Measurements from ENCODE around the gene TIGD1. TPM values are rescaled to one million over a fixed set of nuclear protein-coding genes. Genes with fewer than 3 reads are reported as not detected.
A peak's percentile ranks its signal among the peaks of the same experiment; 100 is the strongest.

The TIGD1 gene
- total and polyA plus RNA-seq, 7 donors, result 2.3 to 6.8 (median 4.1) TPM

DNA sequence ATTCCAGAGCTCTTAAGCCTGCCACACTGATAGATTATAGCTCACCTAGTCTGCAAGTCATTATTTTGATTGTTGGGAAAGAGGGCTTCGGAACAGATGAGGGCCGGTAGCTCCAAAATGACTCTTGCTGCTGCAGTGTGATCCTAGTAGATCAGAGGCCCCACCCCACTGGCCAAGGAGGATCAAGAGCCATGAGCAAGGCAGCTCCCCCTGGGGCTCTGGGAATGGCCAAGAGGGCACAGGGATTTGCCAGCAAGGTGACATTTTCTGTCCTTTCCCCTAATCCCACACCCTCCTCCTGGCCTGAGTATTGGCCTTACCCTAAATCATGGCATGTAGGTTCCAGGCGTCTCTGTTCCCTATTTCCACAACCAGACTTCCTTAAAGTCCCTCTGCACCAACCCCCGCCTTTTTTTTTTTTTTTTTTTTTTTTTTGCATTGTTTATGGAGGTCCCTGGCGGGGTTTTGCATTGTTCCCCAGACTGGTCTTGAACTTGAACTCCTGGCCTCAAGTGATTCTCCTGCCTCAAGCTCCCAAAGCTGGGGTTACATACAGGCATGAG, 36.7 kb upstream of the TIGD1 start:
- Histone ChIP-seq H3K4me3 (no peak overlapping the region), H3K36me3 (ENCODE audit: insufficient read depth in 1 of 2, low read depth in 1 of 2) (peaks cover 0 to 28% of the 10 kb centered on the region in 2 donors), H3K4me1 (peaks cover 15% of the 10 kb centered on the region), H3K27ac (peak overlapping the region; percentile 7), H3K9me3 (no peaks in the 10 kb centered on the region), H3K27me3 (ENCODE audit: insufficient read depth in 3 of 3, low read length in 2 of 3) (no peaks in the 10 kb centered on the region)
- 78 to 80% (median 80%) methylated on average over 4 to 5 of the region's 5 CpGs for WGBS, 3 donors
- ATAC-seq (no peak), DNase-seq (no peak)
- TF ChIP-seq, protein P1, sequence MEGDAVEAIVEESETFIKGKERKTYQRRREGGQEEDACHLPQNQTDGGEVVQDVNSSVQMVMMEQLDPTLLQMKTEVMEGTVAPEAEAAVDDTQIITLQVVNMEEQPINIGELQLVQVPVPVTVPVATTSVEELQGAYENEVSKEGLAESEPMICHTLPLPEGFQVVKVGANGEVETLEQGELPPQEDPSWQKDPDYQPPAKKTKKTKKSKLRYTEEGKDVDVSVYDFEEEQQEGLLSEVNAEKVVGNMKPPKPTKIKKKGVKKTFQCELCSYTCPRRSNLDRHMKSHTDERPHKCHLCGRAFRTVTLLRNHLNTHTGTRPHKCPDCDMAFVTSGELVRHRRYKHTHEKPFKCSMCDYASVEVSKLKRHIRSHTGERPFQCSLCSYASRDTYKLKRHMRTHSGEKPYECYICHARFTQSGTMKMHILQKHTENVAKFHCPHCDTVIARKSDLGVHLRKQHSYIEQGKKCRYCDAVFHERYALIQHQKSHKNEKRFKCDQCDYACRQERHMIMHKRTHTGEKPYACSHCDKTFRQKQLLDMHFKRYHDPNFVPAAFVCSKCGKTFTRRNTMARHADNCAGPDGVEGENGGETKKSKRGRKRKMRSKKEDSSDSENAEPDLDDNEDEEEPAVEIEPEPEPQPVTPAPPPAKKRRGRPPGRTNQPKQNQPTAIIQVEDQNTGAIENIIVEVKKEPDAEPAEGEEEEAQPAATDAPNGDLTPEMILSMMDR (IDR thresholded peaks at IDR 0.05), result no peak
- intact Hi-C loops (cut with DNase I), result no loop called here

- TF ChIP-seq, protein P1 (IDR thresholded peaks at IDR 0.05), result no peak
- intact Hi-C loops (cut with DNase I), result no loop called here
- peaks cover 10% of the 10 kb centered on the region for H3K4me1 ChIP-seq
- no peak overlapping the region for H3K27ac ChIP-seq
- no peaks in the 10 kb centered on the region for H3K27me3 ChIP-seq (ENCODE audit: insufficient read depth in 3 of 3, low read length in 2 of 3)
- DNase-seq (no peak), ATAC-seq (no peak)
- WGBS, 3 donors, result 76 to 80% (median 76%) methylated on average over 6 of the region's 6 CpGs
- H3K36me3 ChIP-seq (ENCODE audit: insufficient read depth in 1 of 2, low read depth in 1 of 2), result peaks cover 0 to 48% of the 10 kb centered on the region in 2 donors
- H3K9me3 ChIP-seq, result no peaks in the 10 kb centered on the region
- no peak overlapping the region for H3K4me3 ChIP-seq
These were observed 33.9 kb upstream of the TIGD1 start for GRCh38 chr2:232584238-232584637.

- TF ChIP-seq, protein P1 (IDR thresholded peaks at IDR 0.05), result no peak
- intact Hi-C loops (cut with DNase I), result no loop called here
- Histone ChIP-seq H3K4me3 (no peak overlapping the region), H3K27me3 (ENCODE audit: insufficient read depth in 3 of 3, low read length in 2 of 3) (no peaks in the 10 kb centered on the region), H3K36me3 (ENCODE audit: insufficient read depth in 1 of 2, low read depth in 1 of 2) (peaks cover 0 to 48% of the 10 kb centered on the region in 2 donors), H3K9me3 (no peaks in the 10 kb centered on the region), H3K4me1 (peaks cover 9% of the 10 kb centered on the region), H3K27ac (peak overlapping the region; percentile 50)
- DNase-seq, result no peak
- ATAC-seq, result no peak
These were observed 31.4 kb upstream of the TIGD1 start for GRCh38 chr2:232581725-232582124.

DNA sequence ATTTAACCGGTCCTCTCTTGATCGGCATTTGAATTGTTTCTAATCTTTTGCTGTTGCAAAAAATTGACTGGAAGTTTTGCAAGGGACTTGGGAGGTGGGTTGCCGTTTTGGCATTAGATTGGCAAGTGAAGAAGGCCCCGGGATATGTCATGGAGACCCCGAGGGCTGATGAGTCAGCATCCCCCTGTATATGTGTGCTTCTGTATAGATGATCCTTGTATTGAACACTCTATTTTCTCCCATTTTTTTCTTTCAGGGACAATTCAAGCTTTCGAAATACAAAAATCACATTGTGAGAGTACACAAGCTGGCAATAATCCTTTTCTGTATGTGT, 30.3 kb upstream of the TIGD1 start:
- TF ChIP-seq, protein P1 (IDR thresholded peaks at IDR 0.05), result no peak
- ATAC-seq (no peak), DNase-seq (no peak)
- WGBS, 3 donors, result 96% methylated on average over 6 of the region's 6 CpGs
- Histone ChIP-seq H3K4me3 (no peak overlapping the region), H3K36me3 (ENCODE audit: insufficient read depth in 1 of 2, low read depth in 1 of 2) (peaks cover 0 to 48% of the 10 kb centered on the region in 2 donors), H3K9me3 (no peaks in the 10 kb centered on the region), H3K4me1 (peaks cover 12% of the 10 kb centered on the region), H3K27ac (peak overlapping the region; percentile 30), H3K27me3 (ENCODE audit: insufficient read depth in 3 of 3, low read length in 2 of 3) (no peaks in the 10 kb centered on the region)
- intact Hi-C loops (cut with DNase I), result no loop called here

GRCh38 chr2:232578626-232579025, 28.3 kb upstream of the TIGD1 start:
- peak overlapping the region; percentile 67 for H3K4me3 ChIP-seq
- TF ChIP-seq, protein P1 (IDR thresholded peaks at IDR 0.05), result no peak
- H3K36me3 ChIP-seq (ENCODE audit: insufficient read depth in 1 of 2, low read depth in 1 of 2), result peaks cover 0 to 40% of the 10 kb centered on the region in 2 donors
- 60 to 90% (median 63%) methylated on average over 2 of the region's 2 CpGs for WGBS, 3 donors
- H3K27ac ChIP-seq, result peak overlapping the region; percentile 92
- no peaks in the 10 kb centered on the region for H3K27me3 ChIP-seq (ENCODE audit: insufficient read depth in 3 of 3, low read length in 2 of 3)
- intact Hi-C loops (cut with DNase I), result no loop called here
- ATAC-seq (no peak), DNase-seq (no peak)
- H3K9me3 ChIP-seq, result no peaks in the 10 kb centered on the region
- H3K4me1 ChIP-seq, result peaks cover 18% of the 10 kb centered on the region
